ENCODE data around the gene SLC9B2. TPM values are rescaled to one million over a fixed set of nuclear protein-coding genes. Genes with fewer than 3 reads are reported as not detected.

The SLC9B2 gene
- total RNA-seq, 1 donor from 2014 or later, result 5.8 TPM

GRCh38 chr4:103052145-103052544 lies 24.4 kb downstream of the SLC9B2 start:
- DNase-seq (ENCODE audit: low spot score), result no peak
- H3K27ac Mint-ChIP-seq (ENCODE audit: unreplicated experiment), result no peak overlapping the region
- no peaks in the 10 kb centered on the region for H3K27me3 Mint-ChIP-seq (ENCODE audit: unreplicated experiment)
- H3K4me1 Mint-ChIP-seq (ENCODE audit: unreplicated experiment), result no peaks in the 10 kb centered on the region
- H3K36me3 Mint-ChIP-seq (ENCODE audit: low read depth, unreplicated experiment), result no peaks in the 10 kb centered on the region
- no peaks in the 10 kb centered on the region for H3K9me3 Mint-ChIP-seq (ENCODE audit: unreplicated experiment)
- no peak overlapping the region for H3K4me3 Mint-ChIP-seq (ENCODE audit: unreplicated experiment)
- no peak for TF ChIP-seq CTCF (IDR thresholded peaks at IDR 0.05; ENCODE audit: unreplicated experiment)

GRCh38 chr4:103050736-103051436 lies 25.7 kb downstream of the SLC9B2 start:
- no peaks in the 10 kb centered on the region for H3K36me3 Mint-ChIP-seq (ENCODE audit: low read depth, unreplicated experiment)
- DNase-seq (ENCODE audit: low spot score), result no peak
- no peaks in the 10 kb centered on the region for H3K4me1 Mint-ChIP-seq (ENCODE audit: unreplicated experiment)
- TF ChIP-seq CTCF (IDR thresholded peaks at IDR 0.05; ENCODE audit: unreplicated experiment), result no peak
- H3K27me3 Mint-ChIP-seq (ENCODE audit: unreplicated experiment), result no peaks in the 10 kb centered on the region
- H3K4me3 Mint-ChIP-seq (ENCODE audit: unreplicated experiment), result no peak overlapping the region
- no peak overlapping the region for H3K27ac Mint-ChIP-seq (ENCODE audit: unreplicated experiment)
- H3K9me3 Mint-ChIP-seq (ENCODE audit: unreplicated experiment), result no peaks in the 10 kb centered on the region

GRCh38 chr4:103046416-103047290 lies 29.9 kb downstream of the SLC9B2 start:
- no peak overlapping the region for H3K4me3 Mint-ChIP-seq (ENCODE audit: unreplicated experiment)
- no peaks in the 10 kb centered on the region for H3K36me3 Mint-ChIP-seq (ENCODE audit: low read depth, unreplicated experiment)
- no peaks in the 10 kb centered on the region for H3K27me3 Mint-ChIP-seq (ENCODE audit: unreplicated experiment)
- peak; percentile 54 for TF ChIP-seq CTCF (IDR thresholded peaks at IDR 0.05; ENCODE audit: unreplicated experiment)
- H3K4me1 Mint-ChIP-seq (ENCODE audit: unreplicated experiment), result peaks cover 3% of the 10 kb centered on the region
- no peak overlapping the region for H3K27ac Mint-ChIP-seq (ENCODE audit: unreplicated experiment)
- DNase-seq (ENCODE audit: low spot score), result peak; percentile 24
- no peaks in the 10 kb centered on the region for H3K9me3 Mint-ChIP-seq (ENCODE audit: unreplicated experiment)

GRCh38 chr4:103044183-103044582 lies 32.4 kb downstream of the SLC9B2 start:
- Mint-ChIP-seq H3K27me3 (ENCODE audit: unreplicated experiment) (no peaks in the 10 kb centered on the region), H3K4me1 (ENCODE audit: unreplicated experiment) (peaks cover 3% of the 10 kb centered on the region), H3K36me3 (ENCODE audit: low read depth, unreplicated experiment) (no peaks in the 10 kb centered on the region), H3K9me3 (ENCODE audit: unreplicated experiment) (no peaks in the 10 kb centered on the region), H3K27ac (ENCODE audit: unreplicated experiment) (no peak overlapping the region), H3K4me3 (ENCODE audit: unreplicated experiment) (no peak overlapping the region)
- no peak for TF ChIP-seq CTCF (IDR thresholded peaks at IDR 0.05; ENCODE audit: unreplicated experiment)
- DNase-seq (ENCODE audit: low spot score), result no peak

GRCh38 chr4:103036169-103036568 lies 40.4 kb downstream of the SLC9B2 start:
- no peak for DNase-seq (ENCODE audit: low spot score)
- H3K27ac Mint-ChIP-seq (ENCODE audit: unreplicated experiment), result no peak overlapping the region
- no peaks in the 10 kb centered on the region for H3K27me3 Mint-ChIP-seq (ENCODE audit: unreplicated experiment)
- no peak overlapping the region for H3K4me3 Mint-ChIP-seq (ENCODE audit: unreplicated experiment)
- TF ChIP-seq CTCF (IDR thresholded peaks at IDR 0.05; ENCODE audit: unreplicated experiment), result no peak
- no peaks in the 10 kb centered on the region for H3K4me1 Mint-ChIP-seq (ENCODE audit: unreplicated experiment)
- no peaks in the 10 kb centered on the region for H3K36me3 Mint-ChIP-seq (ENCODE audit: low read depth, unreplicated experiment)
- H3K9me3 Mint-ChIP-seq (ENCODE audit: unreplicated experiment), result no peaks in the 10 kb centered on the region
